Omental fat pad (tissue), 4 donors: Measurements from ENCODE around the gene DCHS1. TPM values are rescaled to one million over a fixed set of nuclear protein-coding genes. Genes with fewer than 3 reads are reported as not detected.
A peak's percentile ranks its signal among the peaks of the same experiment; 100 is the strongest.
"Not testable (repeated sequence)": the region's sequence is repeated elsewhere in the genome, so short reads cannot be mapped to it uniquely, and the experiment has no call there.

Source experiments
- ATAC-seq: fragments of 150-250 bp; one replicate; pipeline ENCODE4 v1.9.1; 2016; ENCODE audit warnings: mild to moderate bottlenecking, moderate library complexity; ENCODE audit not compliant: low FRiP score
- DNase-seq: peaks from one replicate; pipeline ENCODE4 v3.0.0-alpha.2; 2019; ENCODE audit warnings: low spot score
- total RNA-seq, 4 donors: library from RNA; depleted of rRNA; stranded (reverse); fragments of >200 nt; gene quantifications; one replicate each; pipeline ENCODE4 v1.1.0, GENCODE V29; 2016
- TF ChIP-seq, protein P1 (sequence below), 3 donors: fragments of 450-650 bp; IDR thresholded peaks; one replicate each; pipeline ENCODE4 v1.5.1; 2016 to 2017; ENCODE audit warnings: antibody characterized with exemption in 3 of 3, mild to moderate bottlenecking in 3 of 3, moderate library complexity in 2 of 3

Gene DCHS1
- total RNA-seq, result 10 to 100 TPM; 12.6 to 26.3 (median 19.4) TPM

DNA sequence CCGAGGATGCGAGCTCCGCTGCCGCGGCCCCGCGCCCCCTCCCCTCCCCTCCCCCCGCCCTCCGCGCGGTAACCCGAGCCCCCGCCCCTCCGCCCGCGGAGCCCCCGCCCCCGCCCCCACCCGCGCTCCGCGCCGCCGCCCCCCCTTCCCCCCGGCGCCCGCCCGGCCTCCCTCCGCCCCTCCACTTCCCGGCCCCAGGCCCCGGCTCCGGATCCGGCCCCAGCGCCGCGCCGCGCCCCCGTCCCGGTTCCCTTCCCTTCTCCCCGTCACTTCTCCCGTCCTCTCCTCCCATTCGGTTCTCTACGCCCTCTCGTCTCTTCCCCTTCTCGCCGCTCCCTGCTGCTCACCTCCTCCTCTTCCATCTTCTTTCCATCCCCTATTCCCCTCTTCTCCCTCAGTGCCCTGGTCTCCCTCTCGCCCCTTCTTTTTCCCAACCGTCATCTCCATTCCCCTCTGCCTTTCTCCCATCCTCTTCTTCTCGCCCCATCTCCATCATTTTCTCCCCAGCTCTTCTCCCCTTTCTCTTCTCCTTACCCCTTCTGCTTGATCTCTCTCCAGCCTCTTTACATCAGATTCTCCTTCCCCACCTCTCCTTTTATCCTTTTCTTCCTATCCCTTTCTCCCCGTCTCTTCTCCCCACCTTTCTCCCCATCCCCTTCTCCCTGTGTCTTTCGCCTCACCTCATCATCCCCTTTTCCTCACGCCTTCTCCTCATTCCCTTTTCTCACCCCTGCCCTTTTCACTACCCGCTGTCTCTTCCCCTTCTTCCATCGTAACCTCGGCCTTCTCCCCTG, at the start of gene DCHS1:
Gene DCHS1, minus strand, starts transcription at position 20 of the 794 bp plus-strand sequence. CDS start 14,196 bp downstream, outside the sequence.
- ATAC-seq (peak; percentile 59), DNase-seq (no peak)
- TF ChIP-seq, protein P1, sequence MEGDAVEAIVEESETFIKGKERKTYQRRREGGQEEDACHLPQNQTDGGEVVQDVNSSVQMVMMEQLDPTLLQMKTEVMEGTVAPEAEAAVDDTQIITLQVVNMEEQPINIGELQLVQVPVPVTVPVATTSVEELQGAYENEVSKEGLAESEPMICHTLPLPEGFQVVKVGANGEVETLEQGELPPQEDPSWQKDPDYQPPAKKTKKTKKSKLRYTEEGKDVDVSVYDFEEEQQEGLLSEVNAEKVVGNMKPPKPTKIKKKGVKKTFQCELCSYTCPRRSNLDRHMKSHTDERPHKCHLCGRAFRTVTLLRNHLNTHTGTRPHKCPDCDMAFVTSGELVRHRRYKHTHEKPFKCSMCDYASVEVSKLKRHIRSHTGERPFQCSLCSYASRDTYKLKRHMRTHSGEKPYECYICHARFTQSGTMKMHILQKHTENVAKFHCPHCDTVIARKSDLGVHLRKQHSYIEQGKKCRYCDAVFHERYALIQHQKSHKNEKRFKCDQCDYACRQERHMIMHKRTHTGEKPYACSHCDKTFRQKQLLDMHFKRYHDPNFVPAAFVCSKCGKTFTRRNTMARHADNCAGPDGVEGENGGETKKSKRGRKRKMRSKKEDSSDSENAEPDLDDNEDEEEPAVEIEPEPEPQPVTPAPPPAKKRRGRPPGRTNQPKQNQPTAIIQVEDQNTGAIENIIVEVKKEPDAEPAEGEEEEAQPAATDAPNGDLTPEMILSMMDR (IDR thresholded peaks at IDR 0.05), result no peak

GRCh38 chr11:6703247-6704063, 47.8 kb upstream of the DCHS1 start:
- ATAC-seq (peak; percentile 89), DNase-seq (no peak)
- TF ChIP-seq, protein P1 (IDR thresholded peaks at IDR 0.05), result no peak

GRCh38 chr11:6701955-6702354, 46.3 kb upstream of the DCHS1 start:
- not testable (repeated sequence) for ATAC-seq, DNase-seq

- TF ChIP-seq, protein P1 (IDR thresholded peaks at IDR 0.05), result no peak
- DNase-seq (no peak), ATAC-seq (peak; percentile 79)
Observed at GRCh38 chr11:6695377-6695776, 39.8 kb upstream of the DCHS1 start.

- no peak for DNase-seq
- no peak for ATAC-seq
- TF ChIP-seq, protein P1 (IDR thresholded peaks at IDR 0.05), result no peak
Observed at GRCh38 chr11:6694229-6694535, 38.6 kb upstream of the DCHS1 start.

DNA sequence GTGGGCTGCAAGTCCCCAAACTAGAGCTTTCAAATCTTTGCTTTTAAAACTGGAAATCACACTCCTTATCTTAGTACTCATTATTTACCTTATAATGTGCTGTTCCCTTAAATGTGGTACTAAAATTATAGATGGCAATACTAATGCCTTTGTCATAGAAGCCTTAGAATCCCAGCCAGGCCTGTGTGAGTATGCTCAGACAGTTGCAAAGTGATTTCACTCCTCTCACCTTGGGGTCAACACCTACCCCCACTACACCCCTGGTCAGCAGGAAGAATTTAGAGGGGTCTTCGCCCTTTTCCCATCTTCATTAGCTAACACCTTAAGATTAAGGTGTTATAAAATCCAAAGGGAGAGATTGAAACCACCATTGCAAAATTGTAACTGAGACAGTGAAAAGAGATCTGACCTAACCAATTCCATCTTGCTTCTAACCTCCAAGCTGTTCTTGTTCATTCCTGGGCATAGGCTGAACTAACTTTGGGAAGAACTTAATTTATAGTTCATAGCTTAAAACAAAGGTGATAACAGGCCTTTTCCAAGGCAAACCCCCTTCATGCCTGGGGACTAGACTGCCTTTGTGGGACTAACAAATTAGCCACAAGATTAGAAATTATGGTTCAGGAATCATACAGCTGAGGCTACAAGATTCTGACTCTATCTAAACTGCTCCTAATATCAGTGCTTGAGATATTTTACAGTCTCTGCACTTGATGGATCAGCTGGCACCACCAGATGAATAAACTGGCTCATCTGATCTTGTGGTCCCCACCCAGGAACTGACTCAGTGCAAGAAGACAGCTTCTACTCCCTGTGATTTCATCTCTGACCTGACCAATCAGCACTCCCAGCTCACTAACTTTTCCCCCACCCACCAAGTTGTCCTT, 38.0 kb upstream of the DCHS1 start:
- DNase-seq (peak; percentile 46), ATAC-seq (peak; percentile 87)
- TF ChIP-seq, protein P1 (IDR thresholded peaks at IDR 0.05), result no peak

DNA sequence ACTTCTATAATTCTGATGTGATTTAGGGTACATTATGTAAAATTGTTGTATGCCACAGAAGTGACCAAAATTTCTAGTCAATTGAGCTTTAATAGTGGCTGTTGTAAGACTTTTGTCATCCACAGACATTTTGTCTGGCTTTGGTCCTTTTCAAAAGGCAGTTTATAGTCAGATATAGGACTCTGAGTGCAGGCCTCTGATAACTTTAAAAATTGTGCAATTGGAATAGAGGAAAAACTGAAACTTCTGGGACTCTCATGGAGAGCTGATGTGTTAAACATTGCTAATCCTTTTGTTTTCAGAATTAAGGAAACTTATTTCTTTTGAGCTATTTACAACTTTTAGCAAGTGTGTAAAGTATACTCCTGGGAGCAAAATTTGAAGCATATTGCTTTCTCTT, 36.5 kb upstream of the DCHS1 start:
- DNase-seq, result no peak
- no peak for ATAC-seq
- TF ChIP-seq, protein P1 (IDR thresholded peaks at IDR 0.05), result no peak

- DNase-seq, ATAC-seq: not testable (repeated sequence)
Observed at GRCh38 chr11:6690431-6691132, 35.0 kb upstream of the DCHS1 start.
